HG02981 (cell line): Measurements from ENCODE around the gene UNKL.
"Not testable (repeated sequence)": the region's sequence is repeated elsewhere in the genome, so short reads cannot be mapped to it uniquely, and the experiment has no call there.

ENCODE experiments used
- ATAC-seq: cut with Tn5 transposase; IDR thresholded peaks from one replicate; pipeline ENCODE4 v1.9.1; 2021; ENCODE audit warnings: mild to moderate bottlenecking, moderate library complexity; ENCODE audit not compliant: unreplicated experiment

The UNKL gene

GRCh38 chr16:1446296-1447080 lies 32.0 kb upstream of the UNKL start:
- ATAC-seq, result no peak

GRCh38 chr16:1445518-1446203 lies 31.2 kb upstream of the UNKL start:
- ATAC-seq, result no peak

- ATAC-seq, result no peak
These were observed 30.4 kb upstream of the UNKL start for GRCh38 chr16:1444730-1445517.

GRCh38 chr16:1443980-1444729 lies 29.7 kb upstream of the UNKL start, which contains the start of gene CCDC154:
TSS of gene CCDC154 (minus strand) at chr16:1444556. CDS start at chr16:1444322, 234 bp downstream.
- no peak for ATAC-seq

- no peak for ATAC-seq
These were observed 29.0 kb upstream of the UNKL start for GRCh38 chr16:1443403-1443973.

- ATAC-seq, result no peak
These were observed 28.2 kb upstream of the UNKL start for GRCh38 chr16:1442697-1443096.

- no peak for ATAC-seq
These were observed 26.9 kb upstream of the UNKL start for GRCh38 chr16:1441391-1441829.

GRCh38 chr16:1439699-1440074 lies 25.2 kb upstream of the UNKL start:
- ATAC-seq, result not testable (repeated sequence)

- ATAC-seq, result no peak
These were observed 24.7 kb upstream of the UNKL start for GRCh38 chr16:1439058-1439698.

- ATAC-seq, result no peak
These were observed 23.9 kb upstream of the UNKL start for GRCh38 chr16:1438229-1439057.

GRCh38 chr16:1437606-1438005 lies 23.1 kb upstream of the UNKL start:
- ATAC-seq, result no peak

- no peak for ATAC-seq
These were observed 22.3 kb upstream of the UNKL start for GRCh38 chr16:1436731-1437355.

GRCh38 chr16:1435921-1436697 lies 21.6 kb upstream of the UNKL start:
- ATAC-seq, result no peak

GRCh38 chr16:1434644-1435592 lies 20.4 kb upstream of the UNKL start:
- no peak for ATAC-seq

GRCh38 chr16:1433756-1434155 lies 19.3 kb upstream of the UNKL start:
- ATAC-seq, result no peak

- no peak for ATAC-seq
These were observed 18.7 kb upstream of the UNKL start for GRCh38 chr16:1433263-1433560.
